Measurements from ENCODE around the gene SLC46A1. TPM values are rescaled to one million over a fixed set of nuclear protein-coding genes. Genes with fewer than 3 reads are reported as not detected.

Gene SLC46A1
- total and polyA plus RNA-seq, 2 of the 13 experiments (the other 11 are each of a cell fraction or from before 2014, with no cell fraction given) = 19.6 to 22.6 TPM

DNA sequence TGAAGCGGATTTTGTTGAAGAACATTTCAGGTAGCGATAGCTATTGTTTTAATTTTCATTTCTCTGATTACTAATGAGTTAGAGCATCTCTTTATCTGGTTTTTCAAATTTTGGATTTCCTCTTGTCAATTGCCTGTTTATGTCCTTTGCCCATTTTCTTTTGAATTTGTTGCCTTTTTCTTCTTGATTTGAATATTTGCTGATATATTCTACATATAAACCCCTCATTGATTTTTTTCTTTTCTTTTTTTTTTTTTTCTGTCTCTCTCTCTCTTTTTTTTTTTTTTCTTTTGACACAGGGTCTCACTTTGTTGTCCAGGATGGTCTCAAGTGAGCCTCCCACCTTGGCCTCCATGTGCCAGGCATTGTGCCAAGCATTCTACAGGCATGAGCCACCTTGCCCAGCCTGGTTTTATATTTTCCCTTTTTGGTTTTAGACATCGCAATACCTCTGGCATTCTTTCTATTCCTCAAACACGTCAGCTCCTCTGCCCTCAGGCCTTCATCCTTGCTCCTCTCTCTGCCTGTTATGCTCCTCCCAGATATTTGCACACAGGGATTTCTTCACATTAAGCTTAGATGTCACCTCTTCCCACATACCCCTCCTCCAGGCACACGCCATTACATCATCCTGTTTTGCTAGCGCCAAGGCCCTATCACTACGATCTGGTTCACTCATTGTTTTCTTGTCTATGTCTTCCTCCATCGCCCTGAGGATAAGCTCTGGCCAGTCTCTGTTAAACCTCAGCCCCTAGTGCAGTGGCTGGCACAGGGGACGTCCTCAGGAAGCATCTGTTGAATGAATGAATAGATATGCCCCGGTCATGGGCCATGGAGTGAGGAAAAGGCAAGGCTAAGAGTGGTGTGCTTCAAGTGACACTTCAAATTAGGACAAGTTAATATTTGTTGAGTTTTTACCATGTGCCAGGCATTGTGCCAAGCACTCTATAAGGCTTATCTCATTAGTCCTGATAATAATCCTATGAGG lies 25.9 kb downstream of the SLC46A1 start (continued):
- TF ChIP-seq, protein P1, sequence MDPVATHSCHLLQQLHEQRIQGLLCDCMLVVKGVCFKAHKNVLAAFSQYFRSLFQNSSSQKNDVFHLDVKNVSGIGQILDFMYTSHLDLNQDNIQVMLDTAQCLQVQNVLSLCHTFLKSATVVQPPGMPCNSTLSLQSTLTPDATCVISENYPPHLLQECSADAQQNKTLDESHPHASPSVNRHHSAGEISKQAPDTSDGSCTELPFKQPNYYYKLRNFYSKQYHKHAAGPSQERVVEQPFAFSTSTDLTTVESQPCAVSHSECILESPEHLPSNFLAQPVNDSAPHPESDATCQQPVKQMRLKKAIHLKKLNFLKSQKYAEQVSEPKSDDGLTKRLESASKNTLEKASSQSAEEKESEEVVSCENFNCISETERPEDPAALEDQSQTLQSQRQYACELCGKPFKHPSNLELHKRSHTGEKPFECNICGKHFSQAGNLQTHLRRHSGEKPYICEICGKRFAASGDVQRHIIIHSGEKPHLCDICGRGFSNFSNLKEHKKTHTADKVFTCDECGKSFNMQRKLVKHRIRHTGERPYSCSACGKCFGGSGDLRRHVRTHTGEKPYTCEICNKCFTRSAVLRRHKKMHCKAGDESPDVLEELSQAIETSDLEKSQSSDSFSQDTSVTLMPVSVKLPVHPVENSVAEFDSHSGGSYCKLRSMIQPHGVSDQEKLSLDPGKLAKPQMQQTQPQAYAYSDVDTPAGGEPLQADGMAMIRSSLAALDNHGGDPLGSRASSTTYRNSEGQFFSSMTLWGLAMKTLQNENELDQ (CRISPR knock-in tag; IDR thresholded peaks at IDR 0.05; ENCODE audit: borderline replicate concordance) = no peak
- TF ChIP-seq NFYC (CRISPR knock-in tag; IDR thresholded peaks at IDR 0.05) (no peak), BHLHE40 (IDR thresholded peaks at IDR 0.05; ENCODE audit: low read length) (peak; percentile 62), ZNF382 (CRISPR knock-in tag; IDR thresholded peaks at IDR 0.05; ENCODE audit: borderline replicate concordance) (no peak), HIVEP1 (CRISPR knock-in tag; IDR thresholded peaks at IDR 0.05) (no peak), ZNF605 (CRISPR knock-in tag; IDR thresholded peaks at IDR 0.05) (no peak), PITX1 (CRISPR knock-in tag; IDR thresholded peaks at IDR 0.05) (no peak), ATF1 (CRISPR knock-in tag; IDR thresholded peaks at IDR 0.05) (no peak), STAT5B (CRISPR knock-in tag; IDR thresholded peaks at IDR 0.05) (no peak), SNAI1 (CRISPR knock-in tag; IDR thresholded peaks at IDR 0.05; ENCODE audit: borderline replicate concordance) (no peak), SOX13 (IDR thresholded peaks at IDR 0.05) (no peak), SOX13 (CRISPR knock-in tag; conservative IDR thresholded peaks at IDR 0.05 in 1 of 2, IDR thresholded peaks at IDR 0.05 in 1 of 2) (peak in 1 of 2 experiments; percentile 71; a peak in 2 of 4 replicates), PCBP2 (optimal IDR thresholded peaks at IDR 0.05; ENCODE audit: low read depth, low read length, poor library complexity, severe bottlenecking) (no peak), ZNF782 (CRISPR knock-in tag; IDR thresholded peaks at IDR 0.05; ENCODE audit: borderline replicate concordance) (no peak), ZNF839 (CRISPR knock-in tag; IDR thresholded peaks at IDR 0.05; ENCODE audit: borderline replicate concordance) (no peak), ZNF724P (CRISPR knock-in tag; IDR thresholded peaks at IDR 0.05; ENCODE audit: borderline replicate concordance) (no peak), FOXP1 (IDR thresholded peaks at IDR 0.05) (no peak), FOXP1 (CRISPR knock-in tag; IDR thresholded peaks at IDR 0.05) (no peak), ETV6 (CRISPR knock-in tag; conservative IDR thresholded peaks at IDR 0.05) (no peak)
- TF ChIP-seq, protein P2, sequence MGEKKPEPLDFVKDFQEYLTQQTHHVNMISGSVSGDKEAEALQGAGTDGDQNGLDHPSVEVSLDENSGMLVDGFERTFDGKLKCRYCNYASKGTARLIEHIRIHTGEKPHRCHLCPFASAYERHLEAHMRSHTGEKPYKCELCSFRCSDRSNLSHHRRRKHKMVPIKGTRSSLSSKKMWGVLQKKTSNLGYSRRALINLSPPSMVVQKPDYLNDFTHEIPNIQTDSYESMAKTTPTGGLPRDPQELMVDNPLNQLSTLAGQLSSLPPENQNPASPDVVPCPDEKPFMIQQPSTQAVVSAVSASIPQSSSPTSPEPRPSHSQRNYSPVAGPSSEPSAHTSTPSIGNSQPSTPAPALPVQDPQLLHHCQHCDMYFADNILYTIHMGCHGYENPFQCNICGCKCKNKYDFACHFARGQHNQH (CRISPR knock-in tag; IDR thresholded peaks at IDR 0.05) = no peak
- TF ChIP-seq, protein P3, sequence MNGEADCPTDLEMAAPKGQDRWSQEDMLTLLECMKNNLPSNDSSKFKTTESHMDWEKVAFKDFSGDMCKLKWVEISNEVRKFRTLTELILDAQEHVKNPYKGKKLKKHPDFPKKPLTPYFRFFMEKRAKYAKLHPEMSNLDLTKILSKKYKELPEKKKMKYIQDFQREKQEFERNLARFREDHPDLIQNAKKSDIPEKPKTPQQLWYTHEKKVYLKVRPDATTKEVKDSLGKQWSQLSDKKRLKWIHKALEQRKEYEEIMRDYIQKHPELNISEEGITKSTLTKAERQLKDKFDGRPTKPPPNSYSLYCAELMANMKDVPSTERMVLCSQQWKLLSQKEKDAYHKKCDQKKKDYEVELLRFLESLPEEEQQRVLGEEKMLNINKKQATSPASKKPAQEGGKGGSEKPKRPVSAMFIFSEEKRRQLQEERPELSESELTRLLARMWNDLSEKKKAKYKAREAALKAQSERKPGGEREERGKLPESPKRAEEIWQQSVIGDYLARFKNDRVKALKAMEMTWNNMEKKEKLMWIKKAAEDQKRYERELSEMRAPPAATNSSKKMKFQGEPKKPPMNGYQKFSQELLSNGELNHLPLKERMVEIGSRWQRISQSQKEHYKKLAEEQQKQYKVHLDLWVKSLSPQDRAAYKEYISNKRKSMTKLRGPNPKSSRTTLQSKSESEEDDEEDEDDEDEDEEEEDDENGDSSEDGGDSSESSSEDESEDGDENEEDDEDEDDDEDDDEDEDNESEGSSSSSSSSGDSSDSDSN (CRISPR knock-in tag; IDR thresholded peaks at IDR 0.05) = no peak
- TF ChIP-seq, protein P4, sequence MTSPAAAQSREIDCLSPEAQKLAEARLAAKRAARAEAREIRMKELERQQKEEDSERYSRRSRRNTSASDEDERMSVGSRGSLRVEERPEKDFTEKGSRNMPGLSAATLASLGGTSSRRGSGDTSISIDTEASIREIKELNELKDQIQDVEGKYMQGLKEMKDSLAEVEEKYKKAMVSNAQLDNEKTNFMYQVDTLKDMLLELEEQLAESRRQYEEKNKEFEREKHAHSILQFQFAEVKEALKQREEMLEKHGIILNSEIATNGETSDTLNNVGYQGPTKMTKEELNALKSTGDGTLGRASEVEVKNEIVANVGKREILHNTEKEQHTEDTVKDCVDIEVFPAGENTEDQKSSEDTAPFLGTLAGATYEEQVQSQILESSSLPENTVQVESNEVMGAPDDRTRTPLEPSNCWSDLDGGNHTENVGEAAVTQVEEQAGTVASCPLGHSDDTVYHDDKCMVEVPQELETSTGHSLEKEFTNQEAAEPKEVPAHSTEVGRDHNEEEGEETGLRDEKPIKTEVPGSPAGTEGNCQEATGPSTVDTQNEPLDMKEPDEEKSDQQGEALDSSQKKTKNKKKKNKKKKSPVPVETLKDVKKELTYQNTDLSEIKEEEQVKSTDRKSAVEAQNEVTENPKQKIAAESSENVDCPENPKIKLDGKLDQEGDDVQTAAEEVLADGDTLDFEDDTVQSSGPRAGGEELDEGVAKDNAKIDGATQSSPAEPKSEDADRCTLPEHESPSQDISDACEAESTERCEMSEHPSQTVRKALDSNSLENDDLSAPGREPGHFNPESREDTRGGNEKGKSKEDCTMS (CRISPR knock-in tag; conservative IDR thresholded peaks at IDR 0.05) = no peak
